Osteoblast (primary cell): ENCODE data around the gene COL9A1. TPM values are rescaled to one million over a fixed set of nuclear protein-coding genes. Genes with fewer than 3 reads are reported as not detected.

Experiments used
- DNase-seq: peaks from one replicate; pipeline ENCODE4 v3.0.0; 2011; ENCODE audit warnings: low spot score, mixed read lengths; ENCODE audit not compliant: insufficient read length; ENCODE audit errors: missing footprints
- H2AFZ ChIP-seq: 2 replicates; pipeline ENCODE4 v1.6.0; 2011; ENCODE audit warnings: mild to moderate bottlenecking, low read length
- H3K27ac ChIP-seq: 2 replicates; pipeline ENCODE4 v1.5.1; 2011; ENCODE audit warnings: mild to moderate bottlenecking, low read depth, low read length, moderate library complexity
- H3K27me3 ChIP-seq: 2 replicates; pipeline ENCODE4 v1.6.0; 2012; ENCODE audit warnings: mild to moderate bottlenecking, control low read depth, inconsistent platforms, low read length, moderate library complexity; ENCODE audit not compliant: insufficient read depth
- H3K36me3 ChIP-seq: 2 replicates; pipeline ENCODE4 v1.5.1; 2011; ENCODE audit warnings: mild to moderate bottlenecking, low read length, control low read depth, moderate library complexity; ENCODE audit not compliant: insufficient read depth
- H3K4me1 ChIP-seq: 2 replicates; pipeline ENCODE4 v1.5.1; 2011; ENCODE audit warnings: mild to moderate bottlenecking, low read length, control low read depth, moderate library complexity; ENCODE audit not compliant: insufficient read depth
- H3K4me2 ChIP-seq: 2 replicates; pipeline ENCODE4 v1.6.0; 2011; ENCODE audit warnings: mild to moderate bottlenecking, low read length; ENCODE audit not compliant: insufficient read depth
- H3K4me3 ChIP-seq: fragments of 200-600 bp; sonication (generic); 3 replicates; pipeline ENCODE4 v1.5.1; 2012; ENCODE audit warnings: mild to moderate bottlenecking, low read length, inconsistent platforms; ENCODE audit not compliant: insufficient read depth
- H3K79me2 ChIP-seq: 2 replicates; pipeline ENCODE4 v1.6.0; 2012; ENCODE audit warnings: mild to moderate bottlenecking, low read length, control low read depth, inconsistent platforms; ENCODE audit not compliant: insufficient read depth
- H3K9me3 ChIP-seq: 2 replicates; pipeline ENCODE4 v1.5.1; 2011; ENCODE audit warnings: low read depth, low read length, control low read depth
- H4K20me1 ChIP-seq: 2 replicates; pipeline ENCODE4 v1.6.0; 2012; ENCODE audit warnings: mild to moderate bottlenecking, low read length, control low read depth; ENCODE audit not compliant: insufficient read depth
- CTCF ChIP-seq: IDR thresholded peaks from 2 replicates; pipeline ENCODE4 v1.5.1; 2011; ENCODE audit warnings: mild to moderate bottlenecking, low read depth, low read length, moderate library complexity; ENCODE audit errors: extremely low read depth
- total RNA-seq: library from RNA; depleted of rRNA; stranded (reverse); fragments of >200 nt; gene quantifications from 2 replicates; pipeline ENCODE4 v1.2.3, GENCODE V29; 2012

Gene COL9A1
- total RNA-seq, 1 donor, result not detected

- Histone ChIP-seq H3K27me3 (peaks cover 12% of the 10 kb centered on the region), H3K4me2 (no peak overlapping the region), H3K4me1 (no peaks in the 10 kb centered on the region), H3K9me3 (no peaks in the 10 kb centered on the region), H3K36me3 (no peaks in the 10 kb centered on the region), H3K79me2 (no peaks in the 10 kb centered on the region), H3K4me3 (no peak overlapping the region), H3K27ac (no peak overlapping the region), H2AFZ (no peak overlapping the region), H4K20me1 (no peaks in the 10 kb centered on the region)
- peak; percentile 67 for TF ChIP-seq CTCF
- peak; percentile 5 for DNase-seq
Measured at GRCh38 chr6:70221025-70221714, 81.7 kb downstream of the COL9A1 start.

GRCh38 chr6:70219943-70220613 lies 82.8 kb downstream of the COL9A1 start:
- Histone ChIP-seq H3K79me2 (no peaks in the 10 kb centered on the region), H3K4me3 (no peak overlapping the region), H2AFZ (no peak overlapping the region), H3K36me3 (no peaks in the 10 kb centered on the region), H3K27ac (no peak overlapping the region), H3K4me1 (no peaks in the 10 kb centered on the region), H3K4me2 (no peak overlapping the region), H3K27me3 (peaks cover 12% of the 10 kb centered on the region), H3K9me3 (no peaks in the 10 kb centered on the region), H4K20me1 (no peaks in the 10 kb centered on the region)
- TF ChIP-seq CTCF, result no peak
- DNase-seq, result no peak

- DNase-seq, result no peak
Measured at GRCh38 chr6:70216767-70217166, 86.1 kb downstream of the COL9A1 start.

More at GRCh38 chr6:70216767-70217166, 86.1 kb downstream of the COL9A1 start:
- Histone ChIP-seq H3K36me3 (no peaks in the 10 kb centered on the region), H3K79me2 (no peaks in the 10 kb centered on the region), H3K4me2 (no peak overlapping the region), H3K9me3 (no peaks in the 10 kb centered on the region), H4K20me1 (no peaks in the 10 kb centered on the region), H3K27me3 (peaks cover 3% of the 10 kb centered on the region), H3K27ac (no peak overlapping the region), H2AFZ (no peak overlapping the region), H3K4me3 (no peak overlapping the region), H3K4me1 (no peaks in the 10 kb centered on the region)
- no peak for TF ChIP-seq CTCF
